Prostate gland (tissue), 2 donors: ENCODE results near the gene CD164L2. TPM values are rescaled to one million over a fixed set of nuclear protein-coding genes. Genes with fewer than 3 reads are reported as not detected.

Source experiments
- DNase-seq: peaks from one replicate; pipeline ENCODE4 v3.0.0-alpha.2; 2019; ENCODE audit warnings: low spot score
- H3K27ac ChIP-seq, 2 donors: fragments of 200-600 bp; sonication (generic); 2 replicates each; pipeline ENCODE4 v1.5.1; 2017 to 2019
- H3K27me3 ChIP-seq: fragments of 200-600 bp; sonication (generic); replicated peaks from 2 replicates; pipeline ENCODE4 v1.5.1; 2019; ENCODE audit not compliant: insufficient read depth
- H3K36me3 ChIP-seq, 2 donors: fragments of 200-600 bp; sonication (generic); 1 replicate in 1 of 2; 2 replicates in 1 of 2; pipeline versions ENCODE4 v1.5.1 to v1.8.1; 2017 to 2019
- H3K4me1 ChIP-seq: fragments of 200-600 bp; sonication (generic); replicated peaks from 2 replicates; pipeline ENCODE4 v1.5.1; 2019
- H3K4me3 ChIP-seq, 2 donors: fragments of 200-600 bp; sonication (generic); 2 replicates each; pipeline ENCODE4 v1.5.1; 2017 to 2019
- H3K9me3 ChIP-seq: fragments of 200-600 bp; sonication (generic); 2 replicates; pipeline ENCODE4 v1.5.1; 2017
- POLR2A ChIP-seq: fragments of 450-650 bp; IDR thresholded peaks from one replicate; pipeline ENCODE4 v1.6.1; 2016; ENCODE audit warnings: antibody characterized with exemption, mild to moderate bottlenecking
- POLR2AphosphoS5 ChIP-seq: sonication (generic); formaldehyde crosslinking; IDR thresholded peaks from one replicate; pipeline ENCODE4 v1.6.1; 2017; ENCODE audit warnings: antibody characterized with exemption
- WGBS: methylation state at CpG from one replicate; pipeline ENCODE4 v1.1.5; 2018; 5-methylcytosine and 5-hydroxymethylcytosine counted together
- intact Hi-C: fragments of 100-400 bp; cut with DNase I; formaldehyde crosslinking; loops from one replicate; pipeline ENCODE4 v1.14.2; 2022
- total RNA-seq, 2 donors: library from RNA; depleted of rRNA; stranded (reverse); fragments of >200 nt; gene quantifications; one replicate each; pipeline ENCODE4 v1.1.0, GENCODE V29; 2016
- TF ChIP-seq, protein P1 (sequence below), 4 experiments: fragments of 200-600 bp in 2 of 4; fragments of 450-650 bp in 2 of 4; sonication (generic) in 2 of 4; IDR thresholded peaks; 1 replicate in 3 of 4; 2 replicates in 1 of 4; pipeline ENCODE4 v1.5.1; 2016 to 2019; ENCODE audit warnings: antibody characterized with exemption in 4 of 4, mild to moderate bottlenecking in 2 of 4, moderate library complexity in 2 of 4

The CD164L2 gene
- total RNA-seq, 2 donors from 2014 or later = 1.8 to 3.6 TPM

DNA sequence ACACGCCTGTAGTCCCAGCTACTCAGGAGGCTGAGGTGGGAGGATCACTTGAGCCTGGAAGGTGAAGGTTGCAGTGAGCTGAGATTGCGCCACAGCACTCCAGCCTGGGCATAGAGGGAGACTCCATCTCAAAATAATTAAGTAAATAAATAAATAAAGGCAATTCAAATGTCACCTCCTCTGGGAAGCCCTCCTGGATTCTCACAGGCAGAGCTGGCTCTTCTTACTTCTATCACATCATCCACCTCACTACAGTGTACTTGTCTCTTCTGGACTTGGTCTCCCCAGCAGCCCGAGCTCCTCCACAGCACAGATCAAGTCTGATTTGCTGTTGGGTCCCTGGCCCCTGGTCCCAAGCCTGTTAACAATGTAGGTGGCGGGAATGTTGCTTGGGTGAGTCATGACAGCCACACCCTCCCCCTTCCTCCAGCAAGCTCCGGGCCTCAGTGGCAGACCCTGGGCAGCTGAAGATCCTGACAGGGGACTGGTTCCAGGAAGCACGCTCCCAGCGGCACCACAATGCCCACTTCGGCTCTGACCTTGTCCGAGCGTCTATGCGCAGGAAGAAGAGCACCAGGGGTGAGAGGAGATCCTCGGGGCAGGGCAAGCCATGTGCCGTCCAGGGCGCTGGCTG, 36.0 kb downstream of the CD164L2 start:
- Histone ChIP-seq H3K36me3 (no peaks in the 10 kb centered on the region), H3K4me3 (no peak overlapping the region), H3K27ac (peak overlapping the region in 1 of 2 donors; percentile 28), H3K4me1 (peaks cover 5% of the 10 kb centered on the region), H3K27me3 (no peaks in the 10 kb centered on the region), H3K9me3 (no peaks in the 10 kb centered on the region)
- intact Hi-C loops = no loop called here
- WGBS = 86% methylated on average over 14 of the region's 14 CpGs
- TF ChIP-seq, protein P1, sequence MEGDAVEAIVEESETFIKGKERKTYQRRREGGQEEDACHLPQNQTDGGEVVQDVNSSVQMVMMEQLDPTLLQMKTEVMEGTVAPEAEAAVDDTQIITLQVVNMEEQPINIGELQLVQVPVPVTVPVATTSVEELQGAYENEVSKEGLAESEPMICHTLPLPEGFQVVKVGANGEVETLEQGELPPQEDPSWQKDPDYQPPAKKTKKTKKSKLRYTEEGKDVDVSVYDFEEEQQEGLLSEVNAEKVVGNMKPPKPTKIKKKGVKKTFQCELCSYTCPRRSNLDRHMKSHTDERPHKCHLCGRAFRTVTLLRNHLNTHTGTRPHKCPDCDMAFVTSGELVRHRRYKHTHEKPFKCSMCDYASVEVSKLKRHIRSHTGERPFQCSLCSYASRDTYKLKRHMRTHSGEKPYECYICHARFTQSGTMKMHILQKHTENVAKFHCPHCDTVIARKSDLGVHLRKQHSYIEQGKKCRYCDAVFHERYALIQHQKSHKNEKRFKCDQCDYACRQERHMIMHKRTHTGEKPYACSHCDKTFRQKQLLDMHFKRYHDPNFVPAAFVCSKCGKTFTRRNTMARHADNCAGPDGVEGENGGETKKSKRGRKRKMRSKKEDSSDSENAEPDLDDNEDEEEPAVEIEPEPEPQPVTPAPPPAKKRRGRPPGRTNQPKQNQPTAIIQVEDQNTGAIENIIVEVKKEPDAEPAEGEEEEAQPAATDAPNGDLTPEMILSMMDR (IDR thresholded peaks at IDR 0.05) = no peak
- TF ChIP-seq POLR2A (no peak), POLR2AphosphoS5 (no peak)
- no peak for DNase-seq

DNA sequence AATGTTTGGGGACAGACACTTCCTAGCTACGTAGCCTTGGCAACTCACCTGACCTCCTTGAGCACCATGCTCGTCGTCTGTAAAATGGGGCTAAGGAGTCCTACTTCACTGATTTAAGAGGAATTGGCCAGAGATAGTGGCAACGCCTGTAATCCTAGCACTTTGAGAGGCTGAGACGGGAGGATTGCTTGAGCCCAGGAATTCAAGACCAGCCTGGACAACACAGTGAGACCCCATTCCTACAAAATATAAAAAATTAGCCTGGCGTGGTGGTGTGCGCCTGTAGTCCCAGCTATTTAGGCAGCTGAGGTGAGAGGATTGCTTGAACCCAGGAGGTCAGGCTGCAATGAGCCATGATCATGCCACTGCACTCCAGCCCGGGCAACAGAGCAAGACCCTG, 36.8 kb downstream of the CD164L2 start:
- no peak for DNase-seq
- Histone ChIP-seq H3K4me3 (no peak overlapping the region), H3K27ac (no peak overlapping the region), H3K36me3 (no peaks in the 10 kb centered on the region), H3K9me3 (no peaks in the 10 kb centered on the region), H3K4me1 (peaks cover 5% of the 10 kb centered on the region), H3K27me3 (no peaks in the 10 kb centered on the region)
- TF ChIP-seq POLR2AphosphoS5 (no peak), POLR2A (no peak)
- TF ChIP-seq, protein P1 (IDR thresholded peaks at IDR 0.05) = no peak
- intact Hi-C loops = no loop called here
- 90% methylated on average over 8 of the region's 8 CpGs for WGBS

- intact Hi-C loops = no loop called here
- H3K36me3 ChIP-seq = no peaks in the 10 kb centered on the region
- no peak for DNase-seq
- H3K27ac ChIP-seq = no peak overlapping the region
- TF ChIP-seq POLR2A (no peak), POLR2AphosphoS5 (no peak)
- TF ChIP-seq, protein P1 (IDR thresholded peaks at IDR 0.05) = no peak
- H3K9me3 ChIP-seq = no peaks in the 10 kb centered on the region
- H3K4me3 ChIP-seq = no peak overlapping the region
- WGBS = 89% methylated on average over 11 of the region's 12 CpGs
- H3K4me1 ChIP-seq = peaks cover 4% of the 10 kb centered on the region
- H3K27me3 ChIP-seq = no peaks in the 10 kb centered on the region
Observed at GRCh38 chr1:27345272-27345671, 37.9 kb downstream of the CD164L2 start.

- no peaks in the 10 kb centered on the region for H3K27me3 ChIP-seq
- peak overlapping the region; percentile 40 to 46 for H3K4me3 ChIP-seq
- no peak for TF ChIP-seq POLR2A
- TF ChIP-seq, protein P1 (IDR thresholded peaks at IDR 0.05) = no peak
- no peak for TF ChIP-seq POLR2AphosphoS5
- no peaks in the 10 kb centered on the region for H3K9me3 ChIP-seq
- H3K27ac ChIP-seq = peak overlapping the region; percentile 78 to 81
- DNase-seq = no peak
- H3K4me1 ChIP-seq = no peaks in the 10 kb centered on the region
- 36% methylated on average over 5 of the region's 5 CpGs for WGBS
- intact Hi-C loops = no loop called here
- no peaks in the 10 kb centered on the region for H3K36me3 ChIP-seq
Observed at GRCh38 chr1:27343639-27344025, 39.5 kb downstream of the CD164L2 start.
